GM10266 (cell line): ENCODE results near the gene SLC9A5.

ENCODE experiments used
- DNase-seq: peaks from one replicate; pipeline ENCODE4 v3.0.0; 2012; ENCODE audit errors: extremely low spot score
- TF ChIP-seq, protein P1 (sequence below): IDR thresholded peaks from 2 replicates; pipeline ENCODE4 v1.5.1; 2012; ENCODE audit warnings: mild to moderate bottlenecking, low read depth; ENCODE audit not compliant: control insufficient read depth, insufficient read depth; ENCODE audit errors: missing control alignments

SLC9A5 gene

DNA sequence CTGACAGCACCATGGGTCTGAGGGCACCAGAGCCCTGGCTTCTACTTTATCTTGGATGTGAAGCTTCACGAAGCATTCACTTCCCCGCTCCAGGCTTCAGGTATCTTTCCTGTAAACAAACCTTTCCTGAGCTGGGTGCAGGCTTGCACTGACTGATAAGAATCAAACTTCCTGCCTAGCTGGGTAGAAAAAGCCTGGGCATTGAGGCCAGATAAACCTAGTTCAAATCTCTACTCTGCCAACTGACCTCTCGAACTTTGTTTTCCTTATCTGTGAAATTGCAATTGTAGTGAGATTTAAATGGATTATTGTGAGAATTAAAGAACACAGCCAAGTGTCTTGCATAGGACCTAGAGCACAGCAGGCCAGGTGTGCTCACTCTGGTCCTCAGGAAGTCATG is 24.8 kb upstream of the SLC9A5 start:
- no peak for DNase-seq
- TF ChIP-seq, protein P1, sequence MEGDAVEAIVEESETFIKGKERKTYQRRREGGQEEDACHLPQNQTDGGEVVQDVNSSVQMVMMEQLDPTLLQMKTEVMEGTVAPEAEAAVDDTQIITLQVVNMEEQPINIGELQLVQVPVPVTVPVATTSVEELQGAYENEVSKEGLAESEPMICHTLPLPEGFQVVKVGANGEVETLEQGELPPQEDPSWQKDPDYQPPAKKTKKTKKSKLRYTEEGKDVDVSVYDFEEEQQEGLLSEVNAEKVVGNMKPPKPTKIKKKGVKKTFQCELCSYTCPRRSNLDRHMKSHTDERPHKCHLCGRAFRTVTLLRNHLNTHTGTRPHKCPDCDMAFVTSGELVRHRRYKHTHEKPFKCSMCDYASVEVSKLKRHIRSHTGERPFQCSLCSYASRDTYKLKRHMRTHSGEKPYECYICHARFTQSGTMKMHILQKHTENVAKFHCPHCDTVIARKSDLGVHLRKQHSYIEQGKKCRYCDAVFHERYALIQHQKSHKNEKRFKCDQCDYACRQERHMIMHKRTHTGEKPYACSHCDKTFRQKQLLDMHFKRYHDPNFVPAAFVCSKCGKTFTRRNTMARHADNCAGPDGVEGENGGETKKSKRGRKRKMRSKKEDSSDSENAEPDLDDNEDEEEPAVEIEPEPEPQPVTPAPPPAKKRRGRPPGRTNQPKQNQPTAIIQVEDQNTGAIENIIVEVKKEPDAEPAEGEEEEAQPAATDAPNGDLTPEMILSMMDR, result no peak

GRCh38 chr16:67226295-67226803 is 22.4 kb upstream of the SLC9A5 start:
- no peak for DNase-seq
- TF ChIP-seq, protein P1, result no peak

- TF ChIP-seq, protein P1, result peak; percentile 23
- DNase-seq, result peak; percentile 98
Measured at GRCh38 chr16:67226804-67227566, 21.8 kb upstream of the SLC9A5 start, which contains the start of gene TMEM208. Gene TMEM208 (plus strand): TSS chr16:67227130. CDS start chr16:67227219, 89 bp downstream.

GRCh38 chr16:67227567-67227921 is 21.2 kb upstream of the SLC9A5 start:
- TF ChIP-seq, protein P1, result no peak
- no peak for DNase-seq

- DNase-seq, result no peak
- TF ChIP-seq, protein P1, result no peak
Measured at GRCh38 chr16:67228034-67228785, 20.6 kb upstream of the SLC9A5 start.

GRCh38 chr16:67228905-67229304 is 19.9 kb upstream of the SLC9A5 start:
- DNase-seq, result no peak
- TF ChIP-seq, protein P1, result no peak
